Activated T-helper 2 cell treated with anti-CD3 and anti-CD28 coated beads, Interferon-gamma antibody, Interleukin-2, Interleukin-4, amounts not matched to agents 10 μg/mL and 5 μg/mL and 100 μg/mL, durations not matched to agents 14 hours and 24 hours and 36 hours (primary cell): Measurements from ENCODE around the gene SORT1. TPM values are rescaled to one million over a fixed set of nuclear protein-coding genes. Genes with fewer than 3 reads are reported as not detected.
"Not testable (repeated sequence)": the region's sequence is repeated elsewhere in the genome, so short reads cannot be mapped to it uniquely, and the experiment has no call there.

ENCODE experiments used
- DNase-seq: peaks from one replicate; pipeline ENCODE4 v3.0.0; 2021; ENCODE audit warnings: low spot score
- H3K27ac Mint-ChIP-seq: one replicate; pipeline ENCODE4 v1.8.0; 2021; ENCODE audit warnings: mixed read lengths
- H3K27me3 Mint-ChIP-seq: one replicate; pipeline ENCODE4 v1.8.0; 2021; ENCODE audit warnings: low read depth, mixed read lengths
- H3K36me3 Mint-ChIP-seq: one replicate; pipeline ENCODE4 v1.8.0; 2021; ENCODE audit warnings: low read depth, mixed read lengths
- H3K4me1 Mint-ChIP-seq: one replicate; pipeline ENCODE4 v1.8.0; 2021; ENCODE audit warnings: low read depth, mixed read lengths
- H3K4me3 Mint-ChIP-seq: one replicate; pipeline ENCODE4 v1.8.0; 2021; ENCODE audit warnings: low read depth, mild to moderate bottlenecking, moderate library complexity, mixed read lengths
- H3K9me3 Mint-ChIP-seq: one replicate; pipeline ENCODE4 v1.8.0; 2021; ENCODE audit warnings: mixed read lengths
- intact Hi-C: fragments of 100-400 bp; cut with micrococcal nuclease; formaldehyde crosslinking; loops from one replicate; pipeline ENCODE4 v1.15.1; 2023
- total RNA-seq: library from RNA; stranded (reverse); gene quantifications from 2 replicates; pipeline ENCODE4 v1.2.3, GENCODE V29; 2022

SORT1 gene
- total RNA-seq, 1 donor from 2014 or later, result 1.9 TPM

- Mint-ChIP-seq H3K4me1 (peaks cover 10% of the 10 kb centered on the region), H3K27ac (no peak overlapping the region), H3K36me3 (no peaks in the 10 kb centered on the region), H3K4me3 (no peak overlapping the region), H3K9me3 (no peaks in the 10 kb centered on the region), H3K27me3 (peaks cover 12% of the 10 kb centered on the region)
- intact Hi-C loops, result no loop called here
- no peak for DNase-seq
These were observed 12.3 kb downstream of the SORT1 start for GRCh38 chr1:109385417-109385816.

GRCh38 chr1:109383854-109384253 lies 13.9 kb downstream of the SORT1 start:
- Mint-ChIP-seq H3K4me3 (no peak overlapping the region), H3K4me1 (peaks cover 4% of the 10 kb centered on the region), H3K36me3 (no peaks in the 10 kb centered on the region), H3K27ac (no peak overlapping the region), H3K27me3 (peaks cover 6% of the 10 kb centered on the region), H3K9me3 (no peaks in the 10 kb centered on the region)
- DNase-seq, result no peak
- intact Hi-C loops, result no loop called here

GRCh38 chr1:109383087-109383779 lies 14.5 kb downstream of the SORT1 start:
- Mint-ChIP-seq H3K9me3 (no peaks in the 10 kb centered on the region), H3K4me1 (peaks cover 4% of the 10 kb centered on the region), H3K27ac (no peak overlapping the region), H3K27me3 (peaks cover 6% of the 10 kb centered on the region), H3K36me3 (no peaks in the 10 kb centered on the region), H3K4me3 (no peak overlapping the region)
- DNase-seq, result no peak
- intact Hi-C loops, result no loop called here

- peaks cover 4% of the 10 kb centered on the region for H3K4me1 Mint-ChIP-seq
- peaks cover 6% of the 10 kb centered on the region for H3K27me3 Mint-ChIP-seq
- H3K36me3 Mint-ChIP-seq, result no peaks in the 10 kb centered on the region
- H3K4me3 Mint-ChIP-seq, result no peak overlapping the region
- DNase-seq, result no peak
- no peak overlapping the region for H3K27ac Mint-ChIP-seq
- intact Hi-C loops, result no loop called here
- no peaks in the 10 kb centered on the region for H3K9me3 Mint-ChIP-seq
These were observed 16.1 kb downstream of the SORT1 start for GRCh38 chr1:109381573-109381972.

- intact Hi-C loops, result no loop called here
- H3K27me3 Mint-ChIP-seq, result peaks cover 6% of the 10 kb centered on the region
- peaks cover 15% of the 10 kb centered on the region for H3K4me1 Mint-ChIP-seq
- no peaks in the 10 kb centered on the region for H3K9me3 Mint-ChIP-seq
- H3K4me3 Mint-ChIP-seq, result no peak overlapping the region
- no peak overlapping the region for H3K27ac Mint-ChIP-seq
- H3K36me3 Mint-ChIP-seq, result peaks cover under 1% of the 10 kb centered on the region
- no peak for DNase-seq
These were observed 17.8 kb downstream of the SORT1 start for GRCh38 chr1:109379907-109380306.

GRCh38 chr1:109379422-109379821 lies 18.3 kb downstream of the SORT1 start:
- H3K9me3 Mint-ChIP-seq, result no peaks in the 10 kb centered on the region
- no peak overlapping the region for H3K27ac Mint-ChIP-seq
- no peak for DNase-seq
- peaks cover 6% of the 10 kb centered on the region for H3K27me3 Mint-ChIP-seq
- no peak overlapping the region for H3K4me3 Mint-ChIP-seq
- peaks cover 3% of the 10 kb centered on the region for H3K36me3 Mint-ChIP-seq
- intact Hi-C loops, result no loop called here
- peaks cover 16% of the 10 kb centered on the region for H3K4me1 Mint-ChIP-seq

- H3K36me3 Mint-ChIP-seq, result peaks cover 3% of the 10 kb centered on the region
- DNase-seq, result no peak
- H3K9me3 Mint-ChIP-seq, result no peaks in the 10 kb centered on the region
- H3K4me3 Mint-ChIP-seq, result no peak overlapping the region
- H3K27ac Mint-ChIP-seq, result no peak overlapping the region
- peaks cover 22% of the 10 kb centered on the region for H3K4me1 Mint-ChIP-seq
- peaks cover 6% of the 10 kb centered on the region for H3K27me3 Mint-ChIP-seq
- intact Hi-C loops, result no loop called here
These were observed 20.0 kb downstream of the SORT1 start for GRCh38 chr1:109377698-109378097.

- H3K9me3 Mint-ChIP-seq, H3K36me3 Mint-ChIP-seq, H3K4me3 Mint-ChIP-seq, DNase-seq, H3K27me3 Mint-ChIP-seq, H3K27ac Mint-ChIP-seq: not testable (repeated sequence)
- intact Hi-C loops, result loop anchor here (2.0 to 5.0 kb wide), 2 partner anchors 17 to 256 kb away; no protein-coding TSS in a partner anchor
- H3K4me1 Mint-ChIP-seq, result peaks cover 51% of the 10 kb centered on the region
These were observed 24.0 kb downstream of the SORT1 start for GRCh38 chr1:109373696-109374095.

GRCh38 chr1:109373126-109373525 lies 24.6 kb downstream of the SORT1 start:
- Mint-ChIP-seq H3K27ac (peak overlapping the region; percentile 67), H3K4me1 (peaks cover 51% of the 10 kb centered on the region)

GRCh38 chr1:109372281-109372680 lies 25.4 kb downstream of the SORT1 start:
- H3K4me1 Mint-ChIP-seq, result peaks cover 51% of the 10 kb centered on the region
- H3K36me3 Mint-ChIP-seq, result peaks cover 3% of the 10 kb centered on the region
- no peak overlapping the region for H3K27ac Mint-ChIP-seq
- H3K27me3 Mint-ChIP-seq, result peaks cover 5% of the 10 kb centered on the region
- H3K9me3 Mint-ChIP-seq, result no peaks in the 10 kb centered on the region
- no peak for DNase-seq
- no peak overlapping the region for H3K4me3 Mint-ChIP-seq
- intact Hi-C loops, result loop anchor here (5.0 kb wide), 1 partner anchor 255 kb away; no protein-coding TSS in a partner anchor

More at GRCh38 chr1:109373126-109373525, 24.6 kb downstream of the SORT1 start:
- Mint-ChIP-seq H3K4me3 (no peak overlapping the region), H3K9me3 (no peaks in the 10 kb centered on the region), H3K36me3 (peaks cover 3% of the 10 kb centered on the region), H3K27me3 (peaks cover 4% of the 10 kb centered on the region)
- intact Hi-C loops, result loop anchor here (5.0 kb wide), 1 partner anchor 256 kb away; no protein-coding TSS in a partner anchor
- DNase-seq, result no peak

- peaks cover 49% of the 10 kb centered on the region for H3K4me1 Mint-ChIP-seq
- peak overlapping the region; percentile 46 for H3K27ac Mint-ChIP-seq
- H3K27me3 Mint-ChIP-seq, result peaks cover 8% of the 10 kb centered on the region
- no peaks in the 10 kb centered on the region for H3K9me3 Mint-ChIP-seq
- H3K36me3 Mint-ChIP-seq, result peaks cover 3% of the 10 kb centered on the region
- intact Hi-C loops, result loop anchor here (5.0 kb wide), 1 partner anchor 254 kb away; no protein-coding TSS in a partner anchor
- no peak for DNase-seq
- H3K4me3 Mint-ChIP-seq, result peak overlapping the region; percentile 43
These were observed 26.4 kb downstream of the SORT1 start for GRCh38 chr1:109371341-109371739.

- no peak for DNase-seq
- H3K9me3 Mint-ChIP-seq, result no peaks in the 10 kb centered on the region
- H3K27ac Mint-ChIP-seq, result peak overlapping the region; percentile 46
- H3K27me3 Mint-ChIP-seq, result peaks cover 8% of the 10 kb centered on the region
- H3K36me3 Mint-ChIP-seq, result peaks cover 3% of the 10 kb centered on the region
- intact Hi-C loops, result loop anchor here (5.0 kb wide), 1 partner anchor 254 kb away; no protein-coding TSS in a partner anchor
- H3K4me3 Mint-ChIP-seq, result peak overlapping the region; percentile 43
- H3K4me1 Mint-ChIP-seq, result peaks cover 47% of the 10 kb centered on the region
These were observed 26.9 kb downstream of the SORT1 start for GRCh38 chr1:109370712-109371340.

- H3K27me3 Mint-ChIP-seq, result peaks cover 15% of the 10 kb centered on the region
- no peak overlapping the region for H3K4me3 Mint-ChIP-seq
- DNase-seq, result no peak
- intact Hi-C loops, result no loop called here
- H3K36me3 Mint-ChIP-seq, result no peaks in the 10 kb centered on the region
- H3K27ac Mint-ChIP-seq, result no peak overlapping the region
- no peaks in the 10 kb centered on the region for H3K9me3 Mint-ChIP-seq
- peaks cover 37% of the 10 kb centered on the region for H3K4me1 Mint-ChIP-seq
These were observed 28.5 kb downstream of the SORT1 start for GRCh38 chr1:109369167-109369746.
